Middle frontal gyrus (tissue), 1 donor: Measurements from ENCODE around the gene MAP3K6.

Experiments
- DNase-seq: peaks from one replicate; pipeline ENCODE4 v3.0.0-alpha.2; 2015; ENCODE audit warnings: low spot score; ENCODE audit errors: extremely low spot score

The MAP3K6 gene

GRCh38 chr1:27379564-27380122, 12.9 kb upstream of the MAP3K6 start:
- DNase-seq: no peak

DNA sequence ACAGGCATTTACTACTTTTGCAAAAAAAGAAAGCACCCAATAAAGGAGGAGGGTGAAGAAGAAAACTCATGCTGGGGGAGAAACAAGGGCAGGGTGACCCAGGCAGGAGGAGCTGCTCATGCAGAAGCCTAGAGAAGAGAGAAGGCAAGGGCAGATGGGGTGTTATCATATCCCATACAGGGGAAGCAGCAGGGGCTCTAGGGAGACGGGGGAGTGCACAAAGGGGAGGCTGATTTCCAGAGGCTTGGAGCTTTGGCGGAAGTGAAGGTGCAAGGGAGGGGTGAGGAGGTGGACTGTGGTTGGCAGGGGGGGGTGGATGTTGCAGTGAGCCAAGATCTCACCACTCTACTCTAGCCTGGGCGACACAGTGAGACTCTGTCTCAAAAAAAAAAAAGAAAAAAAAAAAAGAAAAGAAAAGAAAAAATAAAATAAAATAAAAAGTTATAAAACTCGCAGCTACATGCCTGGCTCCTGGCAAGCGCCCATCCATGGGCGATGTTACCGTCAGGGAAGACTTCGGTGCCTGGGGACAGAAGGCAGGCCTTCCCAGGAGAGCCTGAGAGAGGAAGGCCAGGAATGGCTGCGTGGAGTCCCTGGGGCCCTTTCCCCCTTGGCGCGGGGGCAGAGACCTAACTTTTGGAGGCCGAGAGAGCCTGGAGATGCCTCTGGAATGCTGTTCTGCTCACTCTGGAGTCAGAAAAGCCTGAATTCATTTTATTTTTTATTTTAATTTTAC, 11.2 kb upstream of the MAP3K6 start:
- no peak for DNase-seq

GRCh38 chr1:27374362-27375086, 7.8 kb upstream of the MAP3K6 start, which contains the start of gene FCN3:
FCN3 (minus strand) TSS chr1:27374824; CDS start chr1:27374818, 6 bp downstream.
- no peak for DNase-seq

DNA sequence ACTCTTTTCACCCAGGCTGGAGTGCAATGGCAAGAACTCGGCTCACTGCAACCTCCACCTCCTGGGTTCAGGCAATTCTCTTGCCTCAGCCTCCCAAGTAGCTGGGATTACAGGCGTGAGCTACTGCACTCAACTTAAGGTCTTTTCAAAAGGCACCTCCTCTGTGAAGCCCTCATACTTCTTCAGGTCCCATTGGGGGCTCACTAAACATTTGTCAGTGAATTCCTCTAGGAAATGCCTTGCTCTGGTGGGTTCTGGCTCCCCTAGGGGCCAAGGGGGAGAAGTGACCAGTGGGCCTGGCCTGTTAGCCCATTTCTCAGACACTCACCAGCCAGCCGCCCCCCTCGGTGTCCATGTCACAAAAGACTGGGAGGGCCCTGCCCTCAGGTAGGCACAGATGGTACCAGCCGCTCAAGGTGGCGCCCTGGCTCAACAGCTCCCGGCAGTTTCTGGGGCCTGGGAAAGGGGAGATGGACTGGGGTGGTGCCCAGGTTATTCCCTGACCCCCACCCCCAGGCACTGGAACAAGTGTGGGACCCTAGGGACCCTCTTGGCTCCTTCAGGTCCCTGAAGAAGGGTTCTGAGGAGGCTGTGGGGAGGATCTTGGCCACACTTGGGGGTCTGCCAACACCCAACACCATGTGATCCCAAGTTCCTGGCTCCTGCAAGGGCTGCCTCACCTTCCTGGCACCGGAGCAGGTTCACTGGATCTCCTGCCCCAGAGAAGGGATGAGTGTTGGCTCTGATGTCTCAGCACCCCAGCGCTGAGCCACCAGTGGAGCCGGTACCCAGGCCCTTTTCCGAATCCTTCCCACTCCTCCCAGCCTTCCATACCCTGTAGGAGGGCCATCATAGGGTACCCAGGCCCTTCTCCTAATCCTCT, 6.3 kb upstream of the MAP3K6 start:
- DNase-seq: no peak

- DNase-seq: no peak
These were observed 5.5 kb upstream of the MAP3K6 start for GRCh38 chr1:27372022-27372807.

DNA sequence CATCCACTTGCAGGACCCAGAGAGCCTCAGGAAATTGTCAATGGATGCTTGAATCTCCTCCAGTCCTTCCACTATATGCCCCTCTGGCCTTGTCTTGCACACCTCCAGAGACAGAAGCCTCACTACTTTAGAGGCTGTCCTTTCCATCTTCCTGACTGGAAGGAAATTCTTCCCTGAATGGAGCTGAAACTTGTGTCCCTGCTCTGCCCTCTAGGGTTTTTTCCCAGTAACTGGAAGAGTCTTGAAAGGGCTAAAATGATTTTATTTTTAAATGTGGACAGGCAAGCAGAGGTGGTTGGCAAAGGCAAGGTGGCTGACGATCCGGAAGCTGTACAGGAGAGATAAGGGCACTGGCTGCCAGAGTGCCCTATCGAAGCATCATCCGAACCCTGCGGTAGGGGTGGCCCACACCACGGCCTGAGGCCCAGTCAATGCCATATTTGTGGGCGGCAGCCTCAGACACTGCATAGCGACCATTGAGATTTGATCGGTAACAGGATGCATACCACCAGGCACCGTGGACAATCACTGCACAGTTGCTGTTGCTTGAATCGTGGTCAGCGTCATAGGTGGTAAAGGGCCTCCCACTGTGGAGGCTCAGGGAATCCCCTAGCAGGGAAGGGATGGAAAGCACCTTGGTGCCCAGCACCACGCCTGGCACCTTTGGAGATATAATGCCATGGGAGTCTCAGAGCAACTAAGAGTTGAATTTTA, 2.3 kb upstream of the MAP3K6 start:
- DNase-seq: no peak

GRCh38 chr1:27367160-27367650, 444 bp upstream of the MAP3K6 start:
- no peak for DNase-seq

- DNase-seq: no peak
These were observed 699 bp downstream of the MAP3K6 start for GRCh38 chr1:27366113-27366410.

DNA sequence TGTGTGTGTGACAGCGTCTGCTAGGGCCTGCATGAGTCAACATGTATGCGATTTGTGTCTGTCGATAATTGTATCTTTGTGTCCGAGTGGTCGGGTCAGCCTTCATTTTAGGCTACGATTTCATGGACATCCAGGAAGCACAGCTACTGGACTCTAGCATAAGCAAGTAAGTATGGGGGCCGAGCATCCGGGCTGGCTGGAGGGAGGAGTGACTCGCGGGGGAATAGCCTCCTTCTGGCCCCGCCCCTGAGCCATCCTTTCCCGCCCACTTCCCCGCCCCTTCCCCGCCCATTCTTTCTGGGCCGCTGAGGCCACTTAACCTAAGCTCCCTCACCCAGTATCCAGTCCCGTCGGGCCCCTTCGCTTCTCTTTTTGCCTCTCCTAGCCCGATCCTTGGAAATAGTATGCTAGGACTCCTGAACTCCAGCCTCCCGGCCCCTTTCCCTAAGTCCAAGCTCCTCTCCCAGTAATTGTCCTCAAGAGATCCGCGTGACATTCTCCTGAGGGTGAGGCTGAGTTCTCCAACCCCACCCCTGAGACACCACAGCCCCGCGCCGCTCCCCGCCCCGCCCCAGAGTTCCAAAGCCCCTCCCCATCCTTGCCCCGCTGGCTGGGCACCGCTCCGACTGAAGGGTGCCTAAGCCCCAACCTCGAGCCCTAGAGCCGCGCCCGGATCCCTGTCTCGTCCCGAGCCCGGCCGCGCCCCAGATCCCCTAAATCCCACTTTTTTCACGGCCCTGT, 1.2 kb downstream of the MAP3K6 start:
- DNase-seq: peak; percentile 46

- DNase-seq: no peak
These were observed 1.9 kb downstream of the MAP3K6 start for GRCh38 chr1:27364696-27365371.

DNA sequence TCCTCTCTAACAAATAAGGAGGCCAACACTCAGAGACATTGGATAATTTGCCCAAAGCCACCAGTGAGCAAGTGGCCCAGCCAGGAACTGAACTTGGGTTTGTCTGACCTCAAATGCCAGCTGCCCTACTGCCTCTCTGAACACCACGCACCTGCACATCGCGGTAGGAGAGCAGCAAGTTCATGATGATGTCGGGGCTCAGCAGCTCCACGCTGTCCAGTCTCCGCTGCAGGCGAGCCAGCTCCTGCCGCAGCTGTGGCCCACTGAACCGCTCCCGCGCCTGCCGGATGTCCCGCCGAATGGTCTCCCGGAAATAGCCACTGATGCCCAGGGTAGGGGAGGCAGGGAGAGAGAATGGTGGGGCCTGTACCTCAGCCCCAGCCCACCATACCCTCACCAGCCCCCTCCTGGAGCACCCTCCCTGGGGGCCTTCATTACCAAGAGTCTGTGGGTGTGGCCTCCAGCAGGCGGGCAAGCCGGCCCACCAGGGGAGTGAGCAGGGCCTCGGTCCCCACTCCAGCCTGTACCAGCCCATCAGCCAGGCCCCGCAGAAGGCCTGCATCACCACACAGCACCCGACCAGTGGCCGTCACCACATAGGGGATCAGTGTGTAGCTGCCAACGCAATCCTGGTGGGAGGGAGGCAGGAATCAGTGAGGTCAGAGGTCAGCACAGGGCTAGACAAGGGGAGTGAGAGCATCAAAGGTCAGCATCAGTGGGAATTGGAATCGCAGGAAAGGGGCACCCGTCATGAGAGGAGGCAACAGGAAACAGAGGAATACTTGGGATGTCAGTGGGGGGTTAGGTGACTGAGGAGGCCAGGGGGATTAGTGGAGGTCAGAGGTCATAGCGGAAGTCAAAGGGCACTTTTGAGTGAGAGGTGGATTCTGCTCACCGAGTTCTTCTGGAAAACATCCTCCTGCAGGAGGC, 2.7 kb downstream of the MAP3K6 start:
- DNase-seq: no peak

DNA sequence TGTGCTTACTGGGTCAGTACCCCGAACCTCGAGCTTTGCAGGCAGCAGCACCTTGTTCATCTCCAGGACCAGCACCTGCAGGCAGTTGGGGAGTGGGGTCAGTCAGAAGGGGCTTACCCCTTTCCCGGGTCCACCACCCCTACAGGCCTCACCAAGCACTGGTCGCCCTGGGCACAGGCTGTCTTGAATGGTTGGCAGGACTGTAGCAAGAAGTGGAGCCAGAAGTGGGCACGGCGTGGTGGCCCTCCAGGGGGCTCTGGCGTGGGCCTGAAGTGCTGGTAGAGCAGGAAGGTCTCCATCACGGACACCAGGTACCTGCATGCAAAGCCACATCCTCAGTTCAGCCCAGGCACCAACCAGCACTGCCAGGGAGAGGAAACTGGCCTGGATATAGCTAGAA, 5.2 kb downstream of the MAP3K6 start:
- DNase-seq: no peak

- no peak for DNase-seq
These were observed 5.7 kb downstream of the MAP3K6 start for GRCh38 chr1:27361044-27361402.

GRCh38 chr1:27360159-27361043, 6.4 kb downstream of the MAP3K6 start:
- DNase-seq: no peak

- DNase-seq: no peak
These were observed 7.0 kb downstream of the MAP3K6 start for GRCh38 chr1:27359822-27360158.

DNA sequence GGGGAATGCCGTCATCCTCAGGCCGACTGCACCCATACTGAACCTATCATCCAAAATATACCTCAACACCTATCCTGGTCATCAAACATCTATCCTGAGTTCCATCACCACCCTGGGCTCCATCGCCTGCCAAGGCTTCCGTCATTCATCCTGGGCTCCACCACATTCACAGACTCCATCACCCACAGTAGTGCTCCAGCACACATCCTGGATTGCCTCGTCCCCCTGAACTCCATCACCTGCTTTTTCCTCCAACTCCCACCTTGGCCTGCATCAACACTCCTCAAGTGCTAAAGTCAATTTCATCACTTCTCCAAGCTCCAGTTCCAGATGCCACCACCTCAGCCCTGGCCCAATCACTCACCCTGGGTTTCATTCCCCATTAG, 7.8 kb downstream of the MAP3K6 start:
- DNase-seq: no peak
